IMR-90 (cell line): Measurements from ENCODE around the gene ADAM23. TPM values are rescaled to one million over a fixed set of nuclear protein-coding genes. Genes with fewer than 3 reads are reported as not detected.

Experiments used
- ATAC-seq: fragments of 200-7000 bp; cut with Tn5 transposase; 2 replicates; pipeline ENCODE4 v1.9.1; 2020; ENCODE audit warnings: low read depth, mild to moderate bottlenecking, moderate library complexity
- BruUV-seq: library from RNA; stranded (reverse); fragments of 400-500 nt; replicated peaks from 2 replicates; lab custom pipeline; 2021; lab: Mats Ljungman, UMichigan
- CTCF ChIA-PET: fragments of 300-600 bp; formaldehyde crosslinking; extraction: SDS; loops from one replicate; lab custom pipeline; 2021; ENCODE audit warnings: antibody characterized with exemption; lab: Yijun Ruan, JAX
- POLR2A ChIA-PET: fragments of 300-600 bp; sonication (Branson Sonifier 250); formaldehyde crosslinking; loops from one replicate; lab custom pipeline; 2022; ENCODE audit warnings: antibody characterized with exemption; ENCODE audit not compliant: unreplicated experiment; lab: Charles Lee
- DNase-seq: peaks from one replicate; pipeline ENCODE4 v3.0.0; 2013
- H2AFZ ChIP-seq: replicated peaks from 2 replicates; pipeline ENCODE3; 2013; ENCODE audit warnings: low read length, mild to moderate bottlenecking; ENCODE audit not compliant: poor library complexity
- H2AK5ac ChIP-seq: 2 replicates; pipeline ENCODE4 v1.6.1; 2013; ENCODE audit warnings: low read depth, low read length, inconsistent platforms
- H2AK9ac ChIP-seq: replicated peaks from 2 replicates; pipeline ENCODE3; 2013; ENCODE audit warnings: mild to moderate bottlenecking, low read depth, low read length, moderate library complexity; ENCODE audit not compliant: poor library complexity
- H2BK120ac ChIP-seq: 2 replicates; pipeline ENCODE4 v1.6.1; 2013; ENCODE audit warnings: low read depth, low read length, inconsistent platforms
- H2BK15ac ChIP-seq: 3 replicates; pipeline ENCODE4 v1.6.1; 2013; ENCODE audit warnings: low read depth, low read length, inconsistent platforms
- H2BK20ac ChIP-seq: 2 replicates; pipeline ENCODE4 v1.6.1; 2013; ENCODE audit warnings: low read depth, mild to moderate bottlenecking, inconsistent platforms, low read length, moderate library complexity
- H2BK5ac ChIP-seq: 2 replicates; pipeline ENCODE4 v1.6.1; 2013; ENCODE audit warnings: mild to moderate bottlenecking, low read depth, low read length, inconsistent platforms; ENCODE audit not compliant: poor library complexity, severe bottlenecking
- H3K14ac ChIP-seq: replicated peaks from 2 replicates; pipeline ENCODE4 v1.6.1; 2013; ENCODE audit warnings: low read depth, low read length, inconsistent platforms
- H3K18ac ChIP-seq: 2 replicates; pipeline ENCODE4 v1.6.1; 2013; ENCODE audit warnings: low read depth, low read length, control low read depth
- H3K23ac ChIP-seq: 2 replicates; pipeline ENCODE4 v1.6.1; 2013; ENCODE audit warnings: low read depth, low read length, inconsistent platforms
- H3K27ac ChIP-seq: 2 replicates; pipeline ENCODE4 v1.5.1; 2013; ENCODE audit warnings: mild to moderate bottlenecking, control low read depth, low read length; ENCODE audit not compliant: insufficient read depth
- H3K27me3 ChIP-seq: 2 replicates; pipeline ENCODE4 v1.6.1; 2013; ENCODE audit warnings: low read length; ENCODE audit not compliant: control insufficient read depth, insufficient read depth
- H3K36me3 ChIP-seq: 2 replicates; pipeline ENCODE4 v1.6.1; 2013; ENCODE audit warnings: low read length, mixed read lengths; ENCODE audit not compliant: control insufficient read depth, insufficient read depth
- H3K4ac ChIP-seq: 2 replicates; pipeline ENCODE4 v1.6.1; 2013; ENCODE audit warnings: low read depth, low read length, inconsistent platforms
- H3K4me1 ChIP-seq: 2 replicates; pipeline ENCODE4 v1.6.1; 2013; ENCODE audit warnings: low read length, mixed read lengths; ENCODE audit not compliant: control insufficient read depth, insufficient read depth
- H3K4me2 ChIP-seq: 2 replicates; pipeline ENCODE4 v1.6.1; 2013; ENCODE audit warnings: low read depth, mild to moderate bottlenecking, control low read depth, low read length, moderate library complexity
- H3K4me3 ChIP-seq: 2 replicates; pipeline ENCODE4 v1.5.1; 2013; ENCODE audit warnings: low read depth, mild to moderate bottlenecking, control low read depth, low read length, moderate library complexity; ENCODE audit not compliant: insufficient read depth
- H3K56ac ChIP-seq: 2 replicates; pipeline ENCODE4 v1.6.1; 2013; ENCODE audit warnings: low read length, inconsistent platforms; ENCODE audit not compliant: insufficient read depth; ENCODE audit errors: extremely low read depth
- H3K79me1 ChIP-seq, 2 experiments: 2 replicates each; pipeline ENCODE4 v1.6.1; 2013; ENCODE audit warnings: low read length in 2 of 2, inconsistent platforms in 1 of 2, low read depth in 1 of 2
- H3K9ac ChIP-seq: 2 replicates; pipeline ENCODE4 v1.6.1; 2013; ENCODE audit warnings: low read depth, low read length, control low read depth
- H3K9me1 ChIP-seq: 2 replicates; pipeline ENCODE4 v1.6.1; 2013; ENCODE audit warnings: low read length, inconsistent platforms; ENCODE audit not compliant: insufficient read depth
- H3K9me3 ChIP-seq: 2 replicates; pipeline ENCODE4 v1.6.1; 2013; ENCODE audit warnings: low read length; ENCODE audit not compliant: control insufficient read depth, insufficient read depth
- H4K20me1 ChIP-seq: 2 replicates; pipeline ENCODE4 v1.6.1; 2013; ENCODE audit warnings: low read length, inconsistent platforms; ENCODE audit not compliant: insufficient read depth
- H4K5ac ChIP-seq: 2 replicates; pipeline ENCODE4 v1.6.1; 2013; ENCODE audit warnings: mild to moderate bottlenecking, low read depth, low read length, control low read depth
- H4K8ac ChIP-seq, 2 experiments: 2 replicates each; pipeline ENCODE4 v1.6.1; 2013; ENCODE audit warnings: low read depth in 2 of 2, low read length in 2 of 2, control low read depth in 1 of 2, inconsistent platforms in 1 of 2
- H4K91ac ChIP-seq: 2 replicates; pipeline ENCODE4 v1.6.1; 2013; ENCODE audit warnings: low read depth, low read length, inconsistent platforms; ENCODE audit not compliant: insufficient read depth
- POLR2A ChIP-seq: IDR thresholded peaks from 2 replicates; pipeline ENCODE4 v1.6.1; 2012; ENCODE audit warnings: mild to moderate bottlenecking, low read depth, low read length
- WGBS, 2 experiments: methylation state at CpG; one replicate each; pipeline versions ENCODE4 v1.1.5 to v1.1.7; 2013; ENCODE audit warnings: missing lambda C conversion rate in 2 of 2; ENCODE audit not compliant: insufficient read length in 1 of 2; ENCODE audit errors: extremely low coverage in 2 of 2; 5-methylcytosine and 5-hydroxymethylcytosine counted together
- dilution Hi-C: fragments of 300-500 bp; cut with HindIII; formaldehyde crosslinking; loops from one replicate; pipeline ENCODE4 v1.14.3; 2018; ENCODE audit warnings: low sequenced_read_pairs; ENCODE audit not compliant: unreplicated experiment
- in situ Hi-C: fragments of 300-500 bp; cut with MboI; formaldehyde crosslinking; loops from 3 replicates; pipeline ENCODE4 v1.14.3; 2019; ENCODE audit warnings: low sequenced_read_pairs, inconsistent platforms, mixed read lengths
- intact Hi-C: fragments of 100-400 bp; cut with micrococcal nuclease; formaldehyde crosslinking; loops from 2 replicates; pipeline ENCODE4 v1.10.0; 2022
- polyA plus RNA-seq, 3 experiments: library from polyadenylated mRNA; depleted of rRNA; stranded (reverse); fragments of >200 nt; gene quantifications; 2 replicates each; pipeline ENCODE4 v1.2.3, GENCODE V29; 2012; ENCODE audit warnings: low replicate concordance in 1 of 3
- total RNA-seq: library from RNA; depleted of rRNA; stranded (reverse); fragments of >200 nt; gene quantifications from 2 replicates; pipeline ENCODE4 v1.2.3, GENCODE V29; 2012
- TF ChIP-seq, protein P1 (sequence below): fragments of 150-350 bp; IDR thresholded peaks from 2 replicates; pipeline ENCODE4 v1.6.1; 2016; ENCODE audit warnings: low read depth, mild to moderate bottlenecking, low read length, moderate library complexity, borderline replicate concordance

ADAM23 gene
- total and polyA plus RNA-seq, 2 of the 4 experiments (the other 2 are of a cell fraction): 2.9 to 10.3 TPM

DNA sequence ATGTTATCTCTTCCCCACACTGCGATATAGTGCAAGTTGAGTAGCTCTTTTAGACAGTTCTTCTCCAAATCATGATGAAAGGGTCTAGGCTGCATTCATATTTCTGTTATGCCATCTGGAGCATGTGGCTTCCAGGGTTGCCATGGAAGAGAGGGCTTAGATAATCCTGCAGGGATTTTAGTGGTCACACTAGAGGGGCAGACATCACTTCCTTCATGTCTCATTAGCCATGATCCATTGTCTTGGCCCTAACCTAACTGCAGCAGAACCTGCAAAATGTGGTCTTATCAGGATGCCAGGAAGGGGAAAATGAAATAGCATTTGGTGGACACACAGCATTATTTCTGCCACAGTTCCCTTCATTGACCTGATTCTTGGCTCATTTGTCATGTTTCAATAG, 83.1 kb downstream of the ADAM23 start:
- H3K9ac ChIP-seq: no peak overlapping the region
- H2BK120ac ChIP-seq: no peak overlapping the region
- H3K4me1 ChIP-seq: no peaks in the 10 kb centered on the region
- no peak overlapping the region for H3K23ac ChIP-seq
- H3K27ac ChIP-seq: no peak overlapping the region
- H2AK5ac ChIP-seq: no peak overlapping the region
- WGBS, 2 experiments: no CpG with 5 or more reads among the region's 1 CpG
- H3K9me3 ChIP-seq: no peaks in the 10 kb centered on the region
- DNase-seq (no peak), ATAC-seq (no peak)
- no peak overlapping the region for H3K4me3 ChIP-seq
- no peaks in the 10 kb centered on the region for H4K20me1 ChIP-seq
- no peak overlapping the region for H3K4ac ChIP-seq
- H3K36me3 ChIP-seq: no peaks in the 10 kb centered on the region
- no peaks in the 10 kb centered on the region for H3K27me3 ChIP-seq
- H2BK5ac ChIP-seq: no peak overlapping the region
- H2AK9ac ChIP-seq: no peak overlapping the region
- ChIA-PET CTCF (no interaction called here), POLR2A (no interaction called here)
- no peak overlapping the region for H3K18ac ChIP-seq
- intact Hi-C loops (no loop called here), in situ Hi-C loops (no loop called here), dilution Hi-C loops (no loop called here)
- no peaks in the 10 kb centered on the region for H3K9me1 ChIP-seq
- no TSS peak for BruUV-seq
- H2BK20ac ChIP-seq: no peak overlapping the region
- H3K79me1 ChIP-seq: no peaks in the 10 kb centered on the region
- H4K5ac ChIP-seq: no peak overlapping the region
- H4K8ac ChIP-seq: no peak overlapping the region
- no peak overlapping the region for H3K4me2 ChIP-seq
- H4K91ac ChIP-seq: no peak overlapping the region
- TF ChIP-seq POLR2A: no peak
- TF ChIP-seq, protein P1, sequence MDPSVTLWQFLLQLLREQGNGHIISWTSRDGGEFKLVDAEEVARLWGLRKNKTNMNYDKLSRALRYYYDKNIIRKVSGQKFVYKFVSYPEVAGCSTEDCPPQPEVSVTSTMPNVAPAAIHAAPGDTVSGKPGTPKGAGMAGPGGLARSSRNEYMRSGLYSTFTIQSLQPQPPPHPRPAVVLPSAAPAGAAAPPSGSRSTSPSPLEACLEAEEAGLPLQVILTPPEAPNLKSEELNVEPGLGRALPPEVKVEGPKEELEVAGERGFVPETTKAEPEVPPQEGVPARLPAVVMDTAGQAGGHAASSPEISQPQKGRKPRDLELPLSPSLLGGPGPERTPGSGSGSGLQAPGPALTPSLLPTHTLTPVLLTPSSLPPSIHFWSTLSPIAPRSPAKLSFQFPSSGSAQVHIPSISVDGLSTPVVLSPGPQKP: no peak
- H2AFZ ChIP-seq: no peak overlapping the region
- H3K56ac ChIP-seq: no peak overlapping the region
- no peak overlapping the region for H3K14ac ChIP-seq
- no peak overlapping the region for H2BK15ac ChIP-seq
